HCT116 (cell line): Measurements from ENCODE around the gene IFNGR2. TPM values are rescaled to one million over a fixed set of nuclear protein-coding genes. Genes with fewer than 3 reads are reported as not detected.

Experiments
- ATAC-seq: fragments of 200-7000 bp; cut with Tn5 transposase; 2 replicates; pipeline ENCODE4 v1.9.1; 2020; ENCODE audit warnings: mild to moderate bottlenecking, moderate library complexity
- BruUV-seq: library from RNA; stranded (reverse); fragments of 400-500 nt; replicated peaks from 2 replicates; lab custom pipeline; 2021; lab: Mats Ljungman, UMichigan
- CTCF ChIA-PET: fragments of 300-600 bp; sonication (Branson Sonifier 250); formaldehyde crosslinking; loops from one replicate; lab custom pipeline; 2021; ENCODE audit warnings: antibody characterized with exemption; lab: Charles Lee
- POLR2A ChIA-PET: fragments of 300-600, 350-600 bp; sonication (Branson Sonifier 250); formaldehyde crosslinking; loops from one replicate; lab custom pipeline; 2021; ENCODE audit warnings: antibody characterized with exemption; lab: Charles Lee
- RAD21 ChIA-PET, 2 experiments: fragments of 300-600 bp; sonication (Branson Sonifier 250); formaldehyde crosslinking; loops; one replicate each; lab custom pipeline; 2023; ENCODE audit warnings: low total read pairs in 2 of 2; ENCODE audit not compliant: uncharacterized antibody in 2 of 2, unreplicated experiment in 2 of 2, low non-redundant PET in 1 of 2; lab: Charles Lee
- DNase-seq: peaks from one replicate; pipeline ENCODE4 v3.0.0-alpha.2; 2010; ENCODE audit warnings: low read depth, low spot score
- H2AFZ ChIP-seq: fragments of 200-600 bp; shearing (Covaris generic), sonication (generic); 2 replicates; pipeline ENCODE4 v1.6.1; 2017; ENCODE audit warnings: low read depth, mixed run types, mixed read lengths, antibody characterized with exemption, low read length; ENCODE audit not compliant: poor library complexity, severe bottlenecking
- H3K27ac ChIP-seq: 2 replicates; pipeline ENCODE4 v1.5.1; 2012; ENCODE audit warnings: low read depth, low read length
- H3K27me3 ChIP-seq: fragments of 200-600 bp; sonication (generic); 2 replicates; pipeline ENCODE4 v1.6.1; 2016; ENCODE audit warnings: mixed run types, low read length, mixed read lengths; ENCODE audit not compliant: insufficient read depth
- H3K36me3 ChIP-seq, 2 experiments: fragments of 200-500 bp in 1 of 2; fragments of 200-600 bp in 1 of 2; sonication (Bioruptor generic) in 1 of 2; sonication (generic) in 1 of 2; 2 replicates each; pipeline versions ENCODE4 v1.5.1 to v1.6.1; 2014 to 2016; ENCODE audit warnings: low read length in 2 of 2, inconsistent platforms in 1 of 2, mixed read lengths in 1 of 2, mixed run types in 1 of 2; ENCODE audit not compliant: insufficient read depth in 2 of 2, control insufficient read depth in 1 of 2
- H3K4me1 ChIP-seq, 2 experiments: fragments of 200-600 bp in 1 of 2; sonication (generic) in 1 of 2; 2 replicates each; pipeline versions ENCODE4 v1.5.1 to v1.6.1; 2012 to 2017; ENCODE audit warnings: low read length in 2 of 2, inconsistent platforms in 1 of 2, mild to moderate bottlenecking in 1 of 2, mixed read lengths in 1 of 2, mixed run types in 1 of 2, moderate library complexity in 1 of 2; ENCODE audit not compliant: insufficient read depth in 2 of 2, control insufficient read depth in 1 of 2
- H3K4me2 ChIP-seq: fragments of 200-600 bp; sonication (generic); 2 replicates; pipeline ENCODE4 v1.6.1; 2017; ENCODE audit warnings: mixed run types, low read length, mixed read lengths
- H3K4me3 ChIP-seq, 2 experiments: fragments of 200-600 bp in 1 of 2; sonication (generic) in 1 of 2; replicated peaks in 1 of 2; 2 replicates each; pipeline ENCODE4 v1.5.1; 2011 to 2016; ENCODE audit warnings: low read length in 2 of 2, control low read depth in 1 of 2, low read depth in 1 of 2, mild to moderate bottlenecking in 1 of 2, mixed read lengths in 1 of 2, mixed run types in 1 of 2
- H3K79me2 ChIP-seq: fragments of 200-600 bp; sonication (generic); 2 replicates; pipeline ENCODE4 v1.6.1; 2017; ENCODE audit warnings: mild to moderate bottlenecking, mixed run types, low read length, moderate library complexity, mixed read lengths; ENCODE audit not compliant: insufficient read depth
- H3K9ac ChIP-seq: fragments of 200-600 bp; sonication (generic); 2 replicates; pipeline ENCODE4 v1.6.1; 2016; ENCODE audit warnings: low read length, mixed read lengths
- H3K9me2 ChIP-seq: fragments of 200-600 bp; sonication (generic), shearing (Covaris generic); 2 replicates; pipeline ENCODE4 v1.6.1; 2017; ENCODE audit warnings: mixed run types, mild to moderate bottlenecking, moderate library complexity; ENCODE audit not compliant: insufficient read depth
- H3K9me3 ChIP-seq, 2 experiments: fragments of 200-500 bp in 1 of 2; fragments of 200-600 bp in 1 of 2; sonication (Bioruptor generic) in 1 of 2; sonication (generic) in 1 of 2; 2 replicates each; pipeline ENCODE4 v1.6.1; 2014 to 2017; ENCODE audit warnings: low read length in 2 of 2, mixed read lengths in 2 of 2, inconsistent platforms in 1 of 2, low read depth in 1 of 2, mild to moderate bottlenecking in 1 of 2, mixed run types in 1 of 2, moderate library complexity in 1 of 2; ENCODE audit not compliant: control insufficient read depth in 1 of 2, insufficient read depth in 1 of 2
- H4K20me1 ChIP-seq: fragments of 200-600 bp; sonication (generic), shearing (Covaris generic); 2 replicates; pipeline ENCODE4 v1.6.1; 2017; ENCODE audit warnings: mixed run types, mild to moderate bottlenecking, moderate library complexity; ENCODE audit not compliant: insufficient read depth
- ATF3 ChIP-seq: IDR thresholded peaks from 2 replicates; pipeline ENCODE4 v1.6.1; 2012
- CBX3 ChIP-seq: IDR thresholded peaks from 2 replicates; pipeline ENCODE4 v1.6.1; 2012; ENCODE audit warnings: low read depth
- EZH2phosphoT487 ChIP-seq: fragments of 200-600 bp; IDR thresholded peaks from 2 replicates; pipeline ENCODE4 v1.6.1; 2018; ENCODE audit warnings: antibody characterized with exemption, borderline replicate concordance
- FOSL1 ChIP-seq: IDR thresholded peaks from 2 replicates; pipeline ENCODE4 v1.6.1; 2012; ENCODE audit warnings: low read depth
- SRF ChIP-seq: IDR thresholded peaks from 2 replicates; pipeline ENCODE4 v1.6.1; 2012; ENCODE audit warnings: low read depth
- TCF7L2 ChIP-seq: IDR thresholded peaks from 2 replicates; pipeline ENCODE4 v1.7.0; 2011; ENCODE audit warnings: borderline replicate concordance, inconsistent platforms; ENCODE audit not compliant: insufficient read depth, insufficient read length; ENCODE audit errors: extremely low read depth
- YY1 ChIP-seq: IDR thresholded peaks from 2 replicates; pipeline ENCODE4 v1.6.1; 2011; ENCODE audit warnings: low read length, low read depth, moderate library complexity, mild to moderate bottlenecking; ENCODE audit not compliant: insufficient replicate concordance; ENCODE audit errors: extremely low read depth
- ZBTB33 ChIP-seq: IDR thresholded peaks from 2 replicates; pipeline ENCODE4 v1.6.1; 2011; ENCODE audit warnings: mild to moderate bottlenecking, low read length, moderate library complexity; ENCODE audit not compliant: insufficient replicate concordance; ENCODE audit errors: extremely low read depth
- intact Hi-C: fragments of 100-400 bp; cut with micrococcal nuclease; formaldehyde crosslinking; loops from 2 replicates; pipeline ENCODE4 v1.10.0; 2022
- total RNA-seq: library from RNA; stranded (reverse); gene quantifications from one replicate; pipeline ENCODE4 v1.2.1, GENCODE V29; 2021; ENCODE audit not compliant: unreplicated experiment

IFNGR2 gene
- total RNA-seq, 1 experiment from 2014 or later = 44.6 TPM

- POLR2A ChIA-PET = no interaction called here
- no peaks in the 10 kb centered on the region for H3K27me3 ChIP-seq
- no peaks in the 10 kb centered on the region for H3K79me2 ChIP-seq
- RAD21 ChIA-PET = no interaction called here
- TF ChIP-seq SRF (no peak), ATF3 (no peak), YY1 (no peak), ZBTB33 (no peak), TCF7L2 (no peak), EZH2phosphoT487 (no peak)
- no peak overlapping the region for H3K4me3 ChIP-seq
- no peak overlapping the region for H2AFZ ChIP-seq
- H3K9me2 ChIP-seq = no peaks in the 10 kb centered on the region
- no peak overlapping the region for H3K9ac ChIP-seq
- H3K9me3 ChIP-seq = no peaks in the 10 kb centered on the region
- H3K27ac ChIP-seq = no peak overlapping the region
- CTCF ChIA-PET = no interaction called here
- BruUV-seq = no TSS peak
- H3K36me3 ChIP-seq = no peaks in the 10 kb centered on the region
- H4K20me1 ChIP-seq = no peaks in the 10 kb centered on the region
- ATAC-seq (no peak), DNase-seq (no peak)
- intact Hi-C loops = no loop called here
- H3K4me2 ChIP-seq = no peak overlapping the region
- peaks cover 11 to 16% of the 10 kb centered on the region in 2 experiments; a peak in 3 of 4 replicates for H3K4me1 ChIP-seq
Observed at GRCh38 chr21:33396436-33396835, 6.8 kb upstream of the IFNGR2 start.

GRCh38 chr21:33396951-33397350 is 6.3 kb upstream of the IFNGR2 start:
- H3K27ac ChIP-seq = no peak overlapping the region
- intact Hi-C loops = no loop called here
- H3K9ac ChIP-seq = no peak overlapping the region
- no peak overlapping the region for H3K4me2 ChIP-seq
- no peaks in the 10 kb centered on the region for H3K36me3 ChIP-seq
- CTCF ChIA-PET = no interaction called here
- no TSS peak for BruUV-seq
- POLR2A ChIA-PET = no interaction called here
- no peak for DNase-seq
- H4K20me1 ChIP-seq = no peaks in the 10 kb centered on the region
- RAD21 ChIA-PET = no interaction called here
- no peak overlapping the region for H2AFZ ChIP-seq
- H3K9me2 ChIP-seq = no peaks in the 10 kb centered on the region
- no peak for ATAC-seq
- H3K4me1 ChIP-seq = peaks cover 16 to 21% of the 10 kb centered on the region in 2 experiments
- H3K4me3 ChIP-seq = no peak overlapping the region
- H3K9me3 ChIP-seq = no peaks in the 10 kb centered on the region
- TF ChIP-seq ATF3 (no peak), CBX3 (no peak), FOSL1 (no peak)
- no peaks in the 10 kb centered on the region for H3K27me3 ChIP-seq
- H3K79me2 ChIP-seq = no peaks in the 10 kb centered on the region
